Natural killer cell (primary cell): ENCODE measurements around the gene MS4A6E. TPM values are rescaled to one million over a fixed set of nuclear protein-coding genes. Genes with fewer than 3 reads are reported as not detected.

Experiments used
- ATAC-seq, 3 donors: fragments of 150-1000 bp in 2 of 3; fragments of 200-7000 bp in 1 of 3; cut with Tn5 transposase; 1 replicate in 1 of 3; 2 replicates in 2 of 3; pipeline ENCODE4 v1.10.0; 2021; ENCODE audit warnings: mild to moderate bottlenecking in 2 of 3, moderate library complexity in 2 of 3
- DNase-seq, 2 donors: peaks; one replicate each; pipeline versions ENCODE4 v3.0.0 to v3.0.0-alpha.2; 2013 to 2021; ENCODE audit warnings: mixed read lengths in 1 of 2
- H3K27ac ChIP-seq: one replicate; pipeline ENCODE4 v1.5.1; 2013; ENCODE audit warnings: mild to moderate bottlenecking, low read length
- H3K27me3 ChIP-seq: one replicate; pipeline ENCODE4 v1.6.1; 2013; ENCODE audit warnings: low read length; ENCODE audit not compliant: control insufficient read depth, insufficient read depth
- H3K36me3 ChIP-seq: one replicate; pipeline ENCODE4 v1.6.1; 2013; ENCODE audit warnings: low read length; ENCODE audit not compliant: control insufficient read depth, insufficient read depth
- H3K4me1 ChIP-seq: one replicate; pipeline ENCODE4 v1.6.1; 2013; ENCODE audit warnings: low read length; ENCODE audit not compliant: control insufficient read depth, insufficient read depth
- H3K4me3 ChIP-seq: one replicate; pipeline ENCODE4 v1.5.1; 2013; ENCODE audit warnings: low read length
- H3K9me3 ChIP-seq: one replicate; pipeline ENCODE4 v1.6.1; 2013; ENCODE audit warnings: low read length; ENCODE audit not compliant: control insufficient read depth, insufficient read depth
- H3K27ac Mint-ChIP-seq, 2 donors: one replicate each; pipeline ENCODE4 v1.8.0; 2022; ENCODE audit warnings: mild to moderate bottlenecking in 2 of 2, mixed read lengths in 2 of 2, moderate library complexity in 1 of 2
- H3K27me3 Mint-ChIP-seq, 2 donors: one replicate each; pipeline ENCODE4 v1.8.0; 2022; ENCODE audit warnings: low read depth in 2 of 2, mixed read lengths in 2 of 2
- H3K36me3 Mint-ChIP-seq: one replicate; pipeline ENCODE4 v1.8.0; 2022; ENCODE audit warnings: mixed read lengths
- H3K4me1 Mint-ChIP-seq, 2 donors: one replicate each; pipeline ENCODE4 v1.8.0; 2022; ENCODE audit warnings: mixed read lengths in 2 of 2
- H3K4me3 Mint-ChIP-seq: one replicate; pipeline ENCODE4 v1.8.0; 2022; ENCODE audit warnings: mild to moderate bottlenecking, moderate library complexity, mixed read lengths
- H3K9me3 Mint-ChIP-seq, 2 donors: one replicate each; pipeline ENCODE4 v1.8.0; 2022; ENCODE audit warnings: mixed read lengths in 2 of 2
- CTCF ChIP-seq: fragments of 200-600 bp; IDR thresholded peaks from one replicate; pipeline ENCODE4 v1.8.0; 2022; ENCODE audit warnings: antibody characterized with exemption
- WGBS: methylation state at CpG from one replicate; pipeline ENCODE4 v1.1.7; 2013; ENCODE audit warnings: missing lambda C conversion rate; ENCODE audit not compliant: insufficient coverage; 5-methylcytosine and 5-hydroxymethylcytosine counted together
- intact Hi-C: fragments of 100-400 bp; cut with micrococcal nuclease; formaldehyde crosslinking; loops from one replicate; pipeline ENCODE4 v1.14.2; 2022
- total RNA-seq, 4 donors: library from RNA; stranded (reverse); fragments of 120-200 nt in 1 of 4; gene quantifications; one replicate each; pipeline versions ENCODE4 v1.2.3 to v1.2.4, GENCODE V29; 2013 to 2022

Gene MS4A6E
- total RNA-seq, 3 donors from 2014 or later (not counting 1 experiment from before 2014, with no cell fraction given), result not detected

GRCh38 chr11:60316317-60316716 is 10.7 kb upstream of the MS4A6E start:
- WGBS, result 40% methylated on average over 1 of the region's 2 CpGs
- Histone ChIP-seq H3K27me3 (no peaks in the 10 kb centered on the region), H3K9me3 (peaks cover 8% of the 10 kb centered on the region), H3K4me1 (no peaks in the 10 kb centered on the region), H3K27ac (no peak overlapping the region), H3K4me3 (no peak overlapping the region), H3K36me3 (no peaks in the 10 kb centered on the region)
- no peaks in the 10 kb centered on the region for H3K4me1 Mint-ChIP-seq
- TF ChIP-seq CTCF, result no peak
- ATAC-seq, result no peak
- peaks cover 14% of the 10 kb centered on the region for H3K36me3 Mint-ChIP-seq
- no peak overlapping the region for H3K4me3 Mint-ChIP-seq
- H3K27ac Mint-ChIP-seq, result no peak overlapping the region
- H3K9me3 Mint-ChIP-seq, result peaks cover 0 to 4% of the 10 kb centered on the region in 2 donors
- peaks cover 0 to 7% of the 10 kb centered on the region in 2 donors for H3K27me3 Mint-ChIP-seq
- no peak for DNase-seq
- intact Hi-C loops, result no loop called here

GRCh38 chr11:60318726-60319125 is 8.3 kb upstream of the MS4A6E start:
- Mint-ChIP-seq H3K27ac (no peak overlapping the region), H3K4me3 (no peak overlapping the region), H3K27me3 (peaks cover 0 to 8% of the 10 kb centered on the region in 2 donors), H3K9me3 (peaks cover 0 to 7% of the 10 kb centered on the region in 2 donors), H3K4me1 (no peaks in the 10 kb centered on the region), H3K36me3 (peaks cover 18% of the 10 kb centered on the region)
- H3K4me1 ChIP-seq, result no peaks in the 10 kb centered on the region
- H3K27me3 ChIP-seq, result no peaks in the 10 kb centered on the region
- ATAC-seq, result no peak
- no peak overlapping the region for H3K4me3 ChIP-seq
- H3K36me3 ChIP-seq, result no peaks in the 10 kb centered on the region
- no peak overlapping the region for H3K27ac ChIP-seq
- intact Hi-C loops, result no loop called here
- peaks cover 8% of the 10 kb centered on the region for H3K9me3 ChIP-seq
- WGBS, result 73% methylated on average over 2 of the region's 2 CpGs
- no peak for TF ChIP-seq CTCF
- DNase-seq, result no peak

- Mint-ChIP-seq H3K27ac (no peak overlapping the region), H3K36me3 (peaks cover 18% of the 10 kb centered on the region), H3K4me3 (no peak overlapping the region), H3K9me3 (peaks cover 0 to 7% of the 10 kb centered on the region in 2 donors), H3K4me1 (no peaks in the 10 kb centered on the region), H3K27me3 (peaks cover 0 to 19% of the 10 kb centered on the region in 2 donors)
- no peaks in the 10 kb centered on the region for H3K36me3 ChIP-seq
- no peak overlapping the region for H3K4me3 ChIP-seq
- no peak for TF ChIP-seq CTCF
- ATAC-seq (no peak), DNase-seq (no peak)
- H3K27ac ChIP-seq, result no peak overlapping the region
- no peaks in the 10 kb centered on the region for H3K4me1 ChIP-seq
- intact Hi-C loops, result no loop called here
- H3K27me3 ChIP-seq, result no peaks in the 10 kb centered on the region
- peaks cover 8% of the 10 kb centered on the region for H3K9me3 ChIP-seq
Observed at GRCh38 chr11:60321051-60321450, 6.0 kb upstream of the MS4A6E start.

- no peak for TF ChIP-seq CTCF
- no peak overlapping the region for H3K4me3 Mint-ChIP-seq
- peaks cover 3 to 21% of the 10 kb centered on the region in 2 donors for H3K27me3 Mint-ChIP-seq
- ATAC-seq, result no peak
- H3K36me3 ChIP-seq, result no peaks in the 10 kb centered on the region
- H3K27ac Mint-ChIP-seq, result no peak overlapping the region
- no peaks in the 10 kb centered on the region for H3K9me3 ChIP-seq
- H3K4me3 ChIP-seq, result no peak overlapping the region
- no peaks in the 10 kb centered on the region for H3K4me1 ChIP-seq
- peaks cover 0 to 2% of the 10 kb centered on the region in 2 donors for H3K9me3 Mint-ChIP-seq
- H3K27me3 ChIP-seq, result no peaks in the 10 kb centered on the region
- no peaks in the 10 kb centered on the region for H3K4me1 Mint-ChIP-seq
- no peaks in the 10 kb centered on the region for H3K36me3 Mint-ChIP-seq
- H3K27ac ChIP-seq, result no peak overlapping the region
- no peak for DNase-seq
- intact Hi-C loops, result no loop called here
Observed at GRCh38 chr11:60328460-60328859, 1.4 kb downstream of the MS4A6E start.
